ENCODE results near the gene CACHD1.

The CACHD1 gene

GRCh38 chr1:64469977-64470664, at the start of gene CACHD1:
Gene CACHD1 (plus strand): TSS chr1:64470129. CDS start chr1:64470745, 616 bp downstream.
- DNase-seq = peak; percentile 46

GRCh38 chr1:64421377-64421776, 48.6 kb upstream of the CACHD1 start:
- DNase-seq = no peak

GRCh38 chr1:64423526-64423925, 46.4 kb upstream of the CACHD1 start:
- no peak for DNase-seq

GRCh38 chr1:64424412-64424811, 45.5 kb upstream of the CACHD1 start:
- no peak for DNase-seq

- DNase-seq = no peak
Measured at GRCh38 chr1:64425521-64425920, 44.4 kb upstream of the CACHD1 start.

- no peak for DNase-seq
Measured at GRCh38 chr1:64426681-64427080, 43.2 kb upstream of the CACHD1 start.

GRCh38 chr1:64427879-64428278, 42.0 kb upstream of the CACHD1 start:
- no peak for DNase-seq

- DNase-seq = no peak
Measured at GRCh38 chr1:64433308-64433707, 36.6 kb upstream of the CACHD1 start.

GRCh38 chr1:64433747-64434146, 36.2 kb upstream of the CACHD1 start:
- no peak for DNase-seq

- DNase-seq = no peak
Measured at GRCh38 chr1:64435000-64435399, 34.9 kb upstream of the CACHD1 start.

GRCh38 chr1:64437453-64437852, 32.5 kb upstream of the CACHD1 start:
- no peak for DNase-seq

- DNase-seq = no peak
Measured at GRCh38 chr1:64440183-64440826, 29.6 kb upstream of the CACHD1 start.

- no peak for DNase-seq
Measured at GRCh38 chr1:64451440-64451839, 18.5 kb upstream of the CACHD1 start.

GRCh38 chr1:64453688-64454087, 16.2 kb upstream of the CACHD1 start:
- no peak for DNase-seq

GRCh38 chr1:64458915-64459314, 11.0 kb upstream of the CACHD1 start:
- DNase-seq = no peak

- no peak for DNase-seq
Measured at GRCh38 chr1:64459743-64460142, 10.2 kb upstream of the CACHD1 start.

GRCh38 chr1:64466033-64466432, 3.9 kb upstream of the CACHD1 start:
- DNase-seq = no peak

GRCh38 chr1:64469116-64469976, 583 bp upstream of the CACHD1 start:
- no peak for DNase-seq

- no peak for DNase-seq
Measured at GRCh38 chr1:64470665-64471217, 812 bp downstream of the CACHD1 start.

- no peak for DNase-seq
Measured at GRCh38 chr1:64471218-64472039, 1.5 kb downstream of the CACHD1 start.

- no peak for DNase-seq
Measured at GRCh38 chr1:64472040-64472376, 2.1 kb downstream of the CACHD1 start.

- no peak for DNase-seq
Measured at GRCh38 chr1:64472805-64473204, 2.9 kb downstream of the CACHD1 start.

- no peak for DNase-seq
Measured at GRCh38 chr1:64473367-64473766, 3.4 kb downstream of the CACHD1 start.

Data from CD4-positive, alpha-beta T cell treated with Interleukin-17A for 1 hour (primary cell).